ENCODE results near the gene EXOC4. TPM values are rescaled to one million over a fixed set of nuclear protein-coding genes. Genes with fewer than 3 reads are reported as not detected.

Gene EXOC4
- total RNA-seq, 1 experiment from 2014 or later = 75.8 TPM

GRCh38 chr7:134062460-134062859 is 809.6 kb downstream of the EXOC4 start:
- Mint-ChIP-seq H3K4me3 (no peak overlapping the region), H3K9me3 (no peaks in the 10 kb centered on the region), H3K4me1 (peaks cover 4 to 10% of the 10 kb centered on the region in 2 experiments), H3K27ac (no peak overlapping the region), H3K27me3 (ENCODE audit: low read depth) (no peaks in the 10 kb centered on the region), H3K36me3 (ENCODE audit: insufficient read depth in 1 of 3, low read depth in 3 of 3) (peaks cover 5 to 10% (median 5%) of the 10 kb centered on the region in 3 experiments; a peak in 4 of 7 replicates)
- no peak overlapping the region for H3T11ph ChIP-seq (ENCODE audit: low read length)
- H2BK120ac ChIP-seq (ENCODE audit: low read depth, low read length, poor library complexity, severe bottlenecking) = no peak overlapping the region
- H3K27me3 ChIP-seq (ENCODE audit: insufficient read depth, low read length) = no peaks in the 10 kb centered on the region
- H3K14ac ChIP-seq (ENCODE audit: insufficient read depth, low read length) = no peak overlapping the region
- H2BK15ac ChIP-seq (ENCODE audit: low read depth, low read length) = no peak overlapping the region
- H3K18ac ChIP-seq (ENCODE audit: insufficient read length, low read depth, low read length) = no peak overlapping the region
- H2BK12ac ChIP-seq (ENCODE audit: insufficient read length, low read depth, low read length) = no peak overlapping the region
- no peak overlapping the region for H2BK20ac ChIP-seq (ENCODE audit: low read depth, low read length, poor library complexity, severe bottlenecking)
- H3K79me2 ChIP-seq (ENCODE audit: insufficient read depth, low read length) = no peaks in the 10 kb centered on the region
- no peak overlapping the region for H3K4me2 ChIP-seq (ENCODE audit: insufficient read depth, insufficient read length, low read length)
- H4K8ac ChIP-seq (replicated peaks; ENCODE audit: insufficient read length, low read depth, low read length) = no peak overlapping the region
- H3K23me2 ChIP-seq (ENCODE audit: insufficient read length, low read depth, low read length, poor library complexity, severe bottlenecking) = no peaks in the 10 kb centered on the region
- H4K20me1 ChIP-seq (ENCODE audit: control insufficient read depth, insufficient read depth, insufficient read length) = no peaks in the 10 kb centered on the region
- H3K4ac ChIP-seq (ENCODE audit: low read depth, low read length) = no peak overlapping the region
- H2BK5ac ChIP-seq (ENCODE audit: insufficient read length, low read length) = no peak overlapping the region
- no peak overlapping the region for H2AFZ ChIP-seq (ENCODE audit: low read length)
- H4K91ac ChIP-seq (ENCODE audit: insufficient read length, low read depth, low read length) = no peak overlapping the region
- no peak overlapping the region for H4K5ac ChIP-seq (ENCODE audit: insufficient read length, low read depth, low read length)
- no CpG with 5 or more reads among the region's 4 CpGs for WGBS (ENCODE audit: extremely low coverage, insufficient read length, low lambda C conversion rate)
- H3K79me1 ChIP-seq (ENCODE audit: insufficient read depth, low read depth, low read length, poor library complexity, severe bottlenecking) = no peaks in the 10 kb centered on the region
- no peak overlapping the region for H3K9ac ChIP-seq (ENCODE audit: extremely low read depth, insufficient read length, low read length)
- H3K27ac ChIP-seq (ENCODE audit: insufficient read length, low read depth, low read length) = no peak overlapping the region
- H3K9me3 ChIP-seq (ENCODE audit: control insufficient read depth, low read depth, low read length) = no peaks in the 10 kb centered on the region
- no peak for DNase-seq
- H3K4me1 ChIP-seq (ENCODE audit: insufficient read depth, low read length) = no peaks in the 10 kb centered on the region
- H3K56ac ChIP-seq (ENCODE audit: insufficient read length, low read depth, low read length) = no peak overlapping the region
- TF ChIP-seq, protein P1, sequence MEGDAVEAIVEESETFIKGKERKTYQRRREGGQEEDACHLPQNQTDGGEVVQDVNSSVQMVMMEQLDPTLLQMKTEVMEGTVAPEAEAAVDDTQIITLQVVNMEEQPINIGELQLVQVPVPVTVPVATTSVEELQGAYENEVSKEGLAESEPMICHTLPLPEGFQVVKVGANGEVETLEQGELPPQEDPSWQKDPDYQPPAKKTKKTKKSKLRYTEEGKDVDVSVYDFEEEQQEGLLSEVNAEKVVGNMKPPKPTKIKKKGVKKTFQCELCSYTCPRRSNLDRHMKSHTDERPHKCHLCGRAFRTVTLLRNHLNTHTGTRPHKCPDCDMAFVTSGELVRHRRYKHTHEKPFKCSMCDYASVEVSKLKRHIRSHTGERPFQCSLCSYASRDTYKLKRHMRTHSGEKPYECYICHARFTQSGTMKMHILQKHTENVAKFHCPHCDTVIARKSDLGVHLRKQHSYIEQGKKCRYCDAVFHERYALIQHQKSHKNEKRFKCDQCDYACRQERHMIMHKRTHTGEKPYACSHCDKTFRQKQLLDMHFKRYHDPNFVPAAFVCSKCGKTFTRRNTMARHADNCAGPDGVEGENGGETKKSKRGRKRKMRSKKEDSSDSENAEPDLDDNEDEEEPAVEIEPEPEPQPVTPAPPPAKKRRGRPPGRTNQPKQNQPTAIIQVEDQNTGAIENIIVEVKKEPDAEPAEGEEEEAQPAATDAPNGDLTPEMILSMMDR (conservative IDR thresholded peaks at IDR 0.05) = no peak
- no peak overlapping the region for H3K23ac ChIP-seq (ENCODE audit: insufficient read length, low read depth, low read length)
- H2AK5ac ChIP-seq (ENCODE audit: insufficient read length, low read length) = no peak overlapping the region
